Esophagus muscularis mucosa (tissue), 4 donors: Measurements from ENCODE around the gene GNL2. TPM values are rescaled to one million over a fixed set of nuclear protein-coding genes. Genes with fewer than 3 reads are reported as not detected.

Source experiments
- DNase-seq: peaks from one replicate; pipeline ENCODE4 v3.0.0-alpha.2; 2017; ENCODE audit errors: extremely low spot score
- H3K27ac ChIP-seq, 4 donors: fragments of 200-600 bp; sonication (generic); replicated peaks in 1 of 4; 1 replicate in 3 of 4; 2 replicates in 1 of 4; pipeline ENCODE4 v1.5.1; 2016 to 2019; ENCODE audit warnings: mild to moderate bottlenecking in 1 of 4
- H3K27me3 ChIP-seq, 4 donors: fragments of 200-600 bp; sonication (generic); one replicate each; pipeline versions ENCODE4 v1.5.1 to v1.6.0; 2016 to 2019
- H3K36me3 ChIP-seq, 4 donors: fragments of 200-600 bp; sonication (generic); one replicate each; pipeline ENCODE4 v1.5.1; 2016 to 2019
- H3K4me1 ChIP-seq, 4 donors: fragments of 200-600 bp; sonication (generic); one replicate each; pipeline ENCODE4 v1.5.1; 2016 to 2019
- H3K4me3 ChIP-seq, 4 donors: fragments of 200-600 bp; sonication (generic); 1 replicate in 2 of 4; 2 replicates in 2 of 4; pipeline ENCODE4 v1.5.1; 2016 to 2019; ENCODE audit warnings: mild to moderate bottlenecking in 4 of 4, moderate library complexity in 1 of 4
- H3K9me3 ChIP-seq, 4 donors: fragments of 200-600 bp; sonication (generic); 1 replicate in 3 of 4; 2 replicates in 1 of 4; pipeline ENCODE4 v1.5.1; 2016 to 2019
- CTCF ChIP-seq, 3 experiments: fragments of 200-600 bp in 2 of 3; fragments of 450-650 bp in 1 of 3; sonication (generic) in 2 of 3; IDR thresholded peaks; one replicate each; pipeline ENCODE4 v1.5.1; 2017 to 2019; ENCODE audit warnings: antibody characterized with exemption in 3 of 3, mild to moderate bottlenecking in 2 of 3, moderate library complexity in 1 of 3
- EP300 ChIP-seq: sonication (generic); formaldehyde crosslinking; IDR thresholded peaks from one replicate; pipeline ENCODE4 v1.6.1; 2017; ENCODE audit warnings: antibody characterized with exemption
- POLR2A ChIP-seq: fragments of 450-650 bp; IDR thresholded peaks from one replicate; pipeline ENCODE4 v1.6.1; 2017; ENCODE audit warnings: antibody characterized with exemption, moderate library complexity, mild to moderate bottlenecking, low read depth
- POLR2AphosphoS5 ChIP-seq, 2 donors: sonication (generic); formaldehyde crosslinking; IDR thresholded peaks; one replicate each; pipeline ENCODE4 v1.6.1; 2017; ENCODE audit warnings: antibody characterized with exemption in 2 of 2
- WGBS: methylation state at CpG from one replicate; pipeline ENCODE4 v1.1.5; 2018; 5-methylcytosine and 5-hydroxymethylcytosine counted together
- intact Hi-C: fragments of 100-400 bp; cut with DNase I; formaldehyde crosslinking; loops from one replicate; pipeline ENCODE4 v1.15.1; 2023
- total RNA-seq, 4 donors: library from RNA; depleted of rRNA; stranded (reverse); fragments of >200 nt; gene quantifications; one replicate each; pipeline versions ENCODE4 v1.1.0 to v1.2.1, GENCODE V29; 2016

The GNL2 gene
- total RNA-seq, 4 donors from 2014 or later: 25.1 to 36.4 (median 27.0) TPM

- no peak overlapping the region for H3K4me3 ChIP-seq
- intact Hi-C loops: no loop called here
- peaks cover 6 to 91% (median 37%) of the 10 kb centered on the region in 4 donors for H3K27me3 ChIP-seq
- 69% methylated on average over 4 of the region's 15 CpGs for WGBS
- peaks cover 12 to 22% (median 17%) of the 10 kb centered on the region in 4 donors for H3K4me1 ChIP-seq
- H3K27ac ChIP-seq: no peak overlapping the region
- no peaks in the 10 kb centered on the region for H3K36me3 ChIP-seq
- TF ChIP-seq POLR2A: no peak
- TF ChIP-seq POLR2AphosphoS5 (IDR thresholded peaks at IDR 0.05): no peak
- no peak for TF ChIP-seq CTCF (IDR thresholded peaks at IDR 0.05)
- TF ChIP-seq EP300: no peak
- no peaks in the 10 kb centered on the region for H3K9me3 ChIP-seq
- no peak for DNase-seq
These were observed 34.8 kb upstream of the GNL2 start for GRCh38 chr1:37630426-37631028.

- peaks cover 6 to 90% (median 32%) of the 10 kb centered on the region in 4 donors for H3K27me3 ChIP-seq
- 52% methylated on average over 6 of the region's 7 CpGs for WGBS
- no peak for DNase-seq
- no peak overlapping the region for H3K4me3 ChIP-seq
- no peaks in the 10 kb centered on the region for H3K9me3 ChIP-seq
- H3K4me1 ChIP-seq: peaks cover 10 to 17% (median 14%) of the 10 kb centered on the region in 4 donors
- no peak for TF ChIP-seq POLR2AphosphoS5 (IDR thresholded peaks at IDR 0.05)
- TF ChIP-seq CTCF (IDR thresholded peaks at IDR 0.05): no peak
- no peak for TF ChIP-seq POLR2A
- TF ChIP-seq EP300: no peak
- H3K36me3 ChIP-seq: no peaks in the 10 kb centered on the region
- H3K27ac ChIP-seq: no peak overlapping the region
- intact Hi-C loops: no loop called here
These were observed 34.1 kb upstream of the GNL2 start for GRCh38 chr1:37629726-37630425.

- no peak for DNase-seq
- peaks cover 3 to 9% (median 6%) of the 10 kb centered on the region in 4 donors for H3K4me1 ChIP-seq
- H3K4me3 ChIP-seq: no peak overlapping the region
- no peaks in the 10 kb centered on the region for H3K9me3 ChIP-seq
- TF ChIP-seq CTCF (IDR thresholded peaks at IDR 0.05): no peak
- no peak for TF ChIP-seq POLR2AphosphoS5 (IDR thresholded peaks at IDR 0.05)
- TF ChIP-seq EP300: no peak
- no peak for TF ChIP-seq POLR2A
- intact Hi-C loops: no loop called here
- H3K27ac ChIP-seq: no peak overlapping the region
- H3K36me3 ChIP-seq: no peaks in the 10 kb centered on the region
- peaks cover 6 to 90% (median 24%) of the 10 kb centered on the region in 4 donors for H3K27me3 ChIP-seq
These were observed 33.3 kb upstream of the GNL2 start for GRCh38 chr1:37629008-37629407.

- no peak for TF ChIP-seq POLR2AphosphoS5 (IDR thresholded peaks at IDR 0.05)
- no peak for TF ChIP-seq EP300
- TF ChIP-seq POLR2A: no peak
- TF ChIP-seq CTCF (IDR thresholded peaks at IDR 0.05): no peak
- Histone ChIP-seq H3K4me1 (no peaks in the 10 kb centered on the region), H3K27ac (no peak overlapping the region), H3K4me3 (no peak overlapping the region), H3K9me3 (no peaks in the 10 kb centered on the region), H3K36me3 (no peaks in the 10 kb centered on the region), H3K27me3 (peaks cover under 1 to 88% (median 14%) of the 10 kb centered on the region in 4 donors)
- 74% methylated on average over 8 of the region's 8 CpGs for WGBS
- no peak for DNase-seq
- intact Hi-C loops: no loop called here
These were observed 32.4 kb upstream of the GNL2 start for GRCh38 chr1:37628026-37628556.
